Activated CD4-positive, CD25-positive, alpha-beta regulatory T cell treated with anti-CD3 and anti-CD28 coated beads, Interleukin-2, amount 50 U/mL, for 24 hours (primary cell): ENCODE results near the gene SLX4IP.
"Not testable (repeated sequence)": the region's sequence is repeated elsewhere in the genome, so short reads cannot be mapped to it uniquely, and the experiment has no call there.

Experiments
- ATAC-seq, 2 donors: fragments of 150-1000 bp; cut with Tn5 transposase; one replicate each; pipeline ENCODE4 v1.10.0; 2021; ENCODE audit warnings: mild to moderate bottlenecking in 1 of 2, moderate library complexity in 1 of 2

Gene SLX4IP

DNA sequence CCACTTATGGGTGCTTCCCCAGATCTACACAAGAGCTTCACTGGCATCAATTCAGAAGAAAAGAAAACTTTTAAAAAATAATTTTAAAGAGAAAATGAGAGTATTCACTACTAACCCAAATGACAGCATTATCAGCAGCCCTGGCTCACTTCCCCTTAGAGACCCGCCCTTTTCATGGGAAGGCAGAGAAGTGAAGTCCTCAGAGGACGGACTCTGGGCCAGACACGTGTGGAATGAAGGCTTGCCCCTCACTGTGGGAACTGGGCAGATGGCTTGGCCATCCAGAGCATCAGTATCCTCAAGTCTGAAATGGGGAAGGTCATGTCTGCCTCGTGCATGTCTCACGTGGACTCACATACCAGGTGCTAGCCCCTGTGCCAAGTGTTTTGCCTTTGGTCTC lies 175.1 kb downstream of the SLX4IP start:
- no peak for ATAC-seq

DNA sequence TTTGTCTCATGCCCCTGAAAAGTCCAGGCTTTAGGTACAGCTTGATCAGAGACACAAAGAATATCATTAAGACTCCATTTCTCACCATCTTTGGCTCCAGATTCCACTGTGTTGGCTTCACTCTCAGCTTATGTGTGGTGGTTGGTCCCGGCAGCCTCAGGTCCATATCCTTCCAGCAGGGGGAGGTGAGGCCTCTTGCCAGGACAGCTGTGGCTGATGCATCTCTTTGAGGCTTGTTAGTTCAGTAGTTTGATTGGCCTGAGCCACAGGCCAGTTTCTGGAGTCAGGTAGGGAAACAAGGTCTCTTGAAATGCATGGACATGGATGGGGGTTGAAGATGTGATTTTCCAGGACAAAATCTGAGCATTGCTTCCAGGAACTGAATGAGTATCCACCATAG lies 176.3 kb downstream of the SLX4IP start:
- ATAC-seq = no peak

DNA sequence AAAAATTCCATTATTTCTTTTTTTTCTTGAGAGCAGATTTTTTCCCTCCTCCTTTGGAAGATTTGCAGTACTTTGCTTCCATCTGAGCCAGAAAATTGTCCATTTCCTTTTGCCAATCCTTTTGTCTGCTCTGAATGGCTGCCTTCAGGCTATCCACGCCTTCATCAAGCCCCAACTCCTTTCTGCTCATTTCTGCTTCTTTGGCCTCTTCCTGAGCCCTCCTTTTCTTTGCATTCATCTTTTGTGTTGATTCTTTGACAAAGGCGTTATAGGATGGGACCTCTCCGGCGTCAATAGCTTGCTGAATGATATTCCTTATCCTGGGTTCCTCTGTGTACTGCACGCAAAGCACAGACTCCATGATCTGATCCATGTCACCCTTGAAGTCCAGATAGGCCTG lies 178.3 kb downstream of the SLX4IP start:
- not testable (repeated sequence) for ATAC-seq

DNA sequence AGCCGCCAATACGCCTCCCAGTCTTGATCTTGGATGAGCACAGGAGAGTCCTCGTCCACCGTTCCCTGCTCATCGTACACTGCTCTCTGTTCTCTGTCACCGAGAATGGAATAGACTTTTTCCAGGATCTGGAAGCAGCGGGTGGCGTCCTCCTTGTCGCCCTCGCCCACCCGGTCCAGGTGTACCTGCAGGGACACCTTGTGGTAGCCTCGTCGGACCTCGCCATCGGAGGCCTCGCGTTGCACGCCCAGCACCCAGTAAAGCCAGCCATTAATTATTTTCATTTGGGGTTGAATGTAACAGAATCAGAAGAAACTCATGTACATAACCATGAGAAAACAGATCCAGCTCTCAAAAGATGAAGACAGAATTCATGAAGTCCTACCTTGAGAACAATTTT lies 178.8 kb downstream of the SLX4IP start:
- ATAC-seq = no peak

DNA sequence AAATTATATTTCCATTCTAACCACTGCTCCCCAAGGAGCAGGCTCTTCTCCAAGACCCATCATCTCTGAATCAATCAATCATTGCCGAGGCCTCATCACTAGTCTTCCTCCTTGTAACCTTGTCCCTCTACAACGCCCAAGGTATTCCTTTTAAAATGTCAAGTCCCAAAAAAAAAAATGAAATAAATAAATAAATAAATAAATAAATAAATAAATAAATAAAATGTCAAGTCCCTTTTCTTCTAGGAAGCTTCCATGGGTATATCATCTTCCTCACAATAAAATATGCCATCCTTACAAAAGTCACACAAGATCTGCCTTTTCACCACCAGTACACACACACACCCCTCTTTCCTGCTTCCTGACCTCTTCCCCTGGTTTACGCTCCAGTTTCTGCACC lies 181.1 kb downstream of the SLX4IP start:
- ATAC-seq = no peak

DNA sequence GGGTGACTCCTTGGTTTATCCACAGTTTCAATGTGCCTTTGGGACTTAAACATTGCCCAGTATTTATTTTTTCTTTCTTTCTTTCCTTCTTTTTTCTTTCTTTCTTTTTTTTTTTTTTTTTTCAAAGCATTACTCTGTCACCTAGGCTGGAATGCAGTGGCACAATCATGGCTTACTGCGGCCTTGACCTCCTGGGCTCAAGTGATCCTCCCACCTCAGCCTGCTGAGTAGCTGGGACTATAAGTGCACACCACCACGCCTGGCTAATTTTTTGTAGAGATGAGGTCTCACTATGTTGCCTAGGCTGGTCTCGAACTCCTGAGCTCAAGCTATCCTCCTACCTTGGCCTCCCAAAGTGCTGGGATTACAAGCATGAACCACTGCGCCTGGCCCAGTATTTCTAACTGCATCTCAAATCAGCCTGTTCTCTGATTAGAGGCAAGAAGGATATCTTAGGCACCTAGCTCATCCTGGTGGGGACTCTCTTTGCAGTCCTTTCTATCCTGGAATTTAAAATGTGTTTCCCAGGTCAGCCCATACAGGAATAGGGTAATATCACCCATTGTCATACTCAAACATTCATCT lies 182.5 kb downstream of the SLX4IP start:
- ATAC-seq = not testable (repeated sequence)

GRCh38 chr20:10618611-10619245 lies 183.6 kb downstream of the SLX4IP start:
- no peak for ATAC-seq

DNA sequence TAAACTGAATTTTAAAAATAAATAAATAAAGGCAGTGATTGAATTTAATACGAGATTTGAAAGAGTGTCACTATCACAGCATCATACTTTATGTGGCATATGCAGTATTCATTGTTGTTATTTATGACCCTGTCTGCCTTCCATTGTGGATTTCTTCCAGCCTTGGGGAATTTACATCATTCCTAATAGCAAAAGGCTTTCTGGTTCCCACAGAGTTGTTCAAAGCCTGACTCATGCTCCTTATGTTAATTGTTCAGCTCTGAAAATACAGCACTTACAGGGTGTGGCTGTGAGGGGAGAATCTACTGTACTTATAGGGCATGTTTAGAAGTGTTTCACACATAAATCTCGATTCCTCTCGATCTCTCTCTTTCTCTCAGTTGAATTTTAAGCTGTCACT lies 184.3 kb downstream of the SLX4IP start:
- ATAC-seq = no peak

- ATAC-seq = no peak
These were observed 186.0 kb downstream of the SLX4IP start for GRCh38 chr20:10621149-10621548.

GRCh38 chr20:10622657-10623418 lies 187.7 kb downstream of the SLX4IP start:
- ATAC-seq = no peak

- ATAC-seq = no peak
These were observed 190.5 kb downstream of the SLX4IP start for GRCh38 chr20:10625641-10626040.

DNA sequence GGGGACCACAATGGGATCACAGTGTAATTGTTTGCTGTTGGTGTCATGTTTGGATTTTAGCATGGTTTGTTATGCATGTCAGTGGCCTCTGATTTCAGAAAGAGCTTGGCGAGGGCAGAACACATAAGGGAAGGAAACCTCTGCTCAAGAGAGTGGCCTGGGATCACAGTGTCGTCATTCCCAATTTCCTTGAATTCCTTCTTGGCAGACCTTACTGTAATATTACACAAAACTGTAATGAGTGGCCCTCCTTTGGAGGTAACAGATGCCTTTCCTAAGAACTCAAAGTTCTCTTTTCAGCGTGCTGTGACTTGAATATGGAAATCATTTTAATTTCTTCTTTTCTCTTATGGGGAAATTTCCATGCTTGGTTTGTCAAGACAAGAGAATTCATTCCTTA lies 191.8 kb downstream of the SLX4IP start:
- no peak for ATAC-seq

- ATAC-seq = no peak
These were observed 195.0 kb downstream of the SLX4IP start for GRCh38 chr20:10629946-10630650.

DNA sequence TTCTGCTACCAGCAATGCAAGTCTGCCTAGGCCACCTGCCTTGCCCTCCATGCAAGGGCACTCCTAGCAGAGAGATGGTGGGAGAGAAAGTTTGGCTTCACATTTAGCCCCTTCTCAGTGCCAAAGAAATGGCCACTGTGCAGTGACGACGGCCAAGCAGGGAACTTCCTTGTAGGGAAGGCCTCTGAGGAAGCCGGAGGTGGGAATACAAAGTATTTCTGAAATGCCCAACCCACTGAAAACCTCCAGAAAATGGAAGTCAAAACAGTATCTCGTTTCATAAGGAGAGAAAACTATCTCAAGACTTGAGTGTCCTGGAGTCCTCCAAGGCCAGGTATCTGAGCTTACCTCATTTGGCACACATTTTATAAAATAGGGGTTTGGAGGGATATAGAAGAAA lies 196.0 kb downstream of the SLX4IP start:
- no peak for ATAC-seq

DNA sequence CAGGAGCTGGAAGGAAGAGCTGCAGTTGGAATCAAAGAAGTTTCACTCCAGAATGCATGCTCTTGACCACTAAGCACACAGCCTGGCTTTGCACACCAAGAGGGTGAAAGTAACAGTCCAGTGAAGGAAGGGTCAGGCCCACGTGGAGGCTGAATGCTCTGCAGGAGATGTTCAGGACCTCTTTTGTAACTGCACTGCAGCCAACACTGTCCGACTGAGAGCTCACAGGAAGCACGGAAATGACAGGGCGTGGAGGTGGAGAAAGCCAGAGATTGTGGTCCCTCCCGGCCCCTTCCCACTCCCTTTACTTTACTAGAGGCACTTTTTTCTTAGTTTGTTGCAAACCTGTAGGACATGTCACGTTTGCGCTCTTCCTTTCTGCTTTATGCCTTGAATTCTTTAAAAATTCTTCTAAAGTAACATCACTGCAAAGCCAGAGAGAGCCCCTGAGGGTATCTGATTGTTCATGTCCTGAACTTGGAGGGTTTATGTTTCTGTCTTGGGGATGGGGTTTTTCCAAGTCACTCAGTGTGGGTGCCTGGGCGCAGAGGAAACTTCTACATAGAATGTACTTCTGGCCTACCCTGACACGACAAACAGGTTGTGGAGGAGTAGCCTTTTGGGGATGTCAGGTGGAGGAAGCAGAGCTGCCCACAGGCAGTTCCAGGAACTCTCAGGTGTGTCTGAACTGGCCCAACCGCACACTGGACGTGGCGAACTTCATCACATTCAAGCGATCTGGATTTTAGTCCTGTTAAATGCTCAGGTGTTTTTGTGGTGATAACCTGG lies 197.8 kb downstream of the SLX4IP start:
- no peak for ATAC-seq

DNA sequence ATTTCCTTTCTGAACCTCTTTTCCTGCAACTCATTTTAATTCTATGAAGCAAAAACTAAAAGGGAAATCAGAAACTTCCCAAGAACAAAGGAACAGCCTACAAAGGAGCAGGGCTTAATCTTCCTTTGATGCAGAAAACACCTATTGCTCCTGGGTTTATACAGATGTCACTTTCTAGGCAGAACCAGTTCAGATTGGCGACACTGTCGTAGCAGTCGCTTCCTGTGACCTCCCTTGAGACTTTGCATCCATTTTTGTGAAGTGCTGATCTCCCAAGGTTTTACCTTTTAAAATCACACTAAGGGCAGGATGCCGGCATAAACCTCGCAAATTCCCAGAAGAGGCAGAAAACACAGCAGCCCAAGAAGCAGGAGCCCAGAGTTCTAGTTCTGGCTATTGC lies 198.6 kb downstream of the SLX4IP start:
- ATAC-seq = no peak

GRCh38 chr20:10634211-10634610 lies 199.1 kb downstream of the SLX4IP start:
- ATAC-seq = no peak

DNA sequence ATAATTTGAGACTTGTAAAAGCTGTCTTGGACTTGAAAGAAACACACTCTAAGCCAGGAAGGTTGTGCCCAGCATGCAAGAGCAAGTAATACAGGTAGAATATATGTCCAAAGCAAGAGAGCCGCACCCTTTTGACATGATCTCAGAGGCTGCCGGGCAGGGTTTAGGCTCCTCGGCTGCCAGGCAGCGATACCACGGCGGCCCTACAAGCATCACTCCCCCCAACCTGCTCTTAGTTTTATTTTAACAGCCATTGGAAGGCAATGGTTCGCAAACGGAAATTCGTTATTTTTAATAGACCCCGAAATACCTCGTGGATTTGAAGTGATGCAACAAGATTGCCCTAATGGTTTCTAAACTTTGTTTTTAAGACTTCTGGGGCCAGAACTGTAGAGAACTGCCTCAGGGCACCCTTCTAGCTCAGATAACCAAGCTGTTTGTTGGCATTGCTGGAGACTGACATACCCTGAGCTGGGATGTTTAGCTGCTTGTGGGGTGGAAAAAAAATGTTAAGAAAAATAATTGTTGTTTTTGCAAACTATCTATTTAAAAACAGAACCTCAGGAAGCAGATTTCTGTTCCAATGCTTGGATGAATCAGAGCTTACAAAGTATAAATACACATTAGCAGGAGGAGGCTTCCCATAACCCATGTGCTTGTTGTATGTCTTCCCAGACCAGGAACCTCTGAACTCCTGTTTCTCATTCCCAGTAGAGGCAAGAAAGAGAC lies 199.7 kb downstream of the SLX4IP start:
- no peak for ATAC-seq

GRCh38 chr20:10635476-10636208 lies 200.5 kb downstream of the SLX4IP start:
- no peak for ATAC-seq

DNA sequence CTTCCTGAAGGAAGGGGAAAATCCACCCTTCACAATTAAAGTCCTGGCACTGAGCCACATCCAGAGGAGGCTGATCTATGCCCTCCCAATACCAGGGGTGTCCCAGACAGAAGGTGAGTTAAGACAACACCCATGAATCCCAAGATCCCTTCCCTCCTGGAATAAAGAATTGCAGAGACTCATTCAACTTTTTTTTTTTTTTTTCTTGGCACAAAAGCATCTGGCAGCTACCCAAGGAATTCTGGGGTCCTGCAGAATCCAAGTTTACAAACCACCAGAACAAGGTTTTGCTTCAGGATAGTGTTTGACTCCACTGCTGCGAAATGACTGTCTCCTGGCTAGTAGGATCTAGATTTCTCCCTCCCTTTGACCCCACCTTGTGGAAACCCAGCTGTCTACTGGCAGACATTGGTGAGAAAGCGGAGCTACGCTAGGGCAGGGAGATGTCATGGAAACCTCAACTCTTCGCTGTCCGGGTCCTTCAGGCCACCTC lies 201.3 kb downstream of the SLX4IP start:
- no peak for ATAC-seq

GRCh38 chr20:10637031-10637559 lies 202.0 kb downstream of the SLX4IP start:
- ATAC-seq = no peak
